Subcutaneous abdominal adipose tissue (tissue), 5 donors: ENCODE results near the gene OPN1MW2.
"Not testable (repeated sequence)": the region's sequence is repeated elsewhere in the genome, so short reads cannot be mapped to it uniquely, and the experiment has no call there.

ENCODE experiments used
- H3K27ac ChIP-seq: one replicate; pipeline ENCODE4 v1.7.0; 2013; ENCODE audit warnings: low read depth, mild to moderate bottlenecking, inconsistent platforms, low read length, moderate library complexity
- H3K27me3 ChIP-seq, 5 donors: one replicate each; pipeline ENCODE4 v1.7.0; 2013; ENCODE audit warnings: low read length in 5 of 5, inconsistent platforms in 1 of 5; ENCODE audit not compliant: control insufficient read depth in 5 of 5, insufficient read depth in 4 of 5
- H3K36me3 ChIP-seq, 5 donors: one replicate each; pipeline ENCODE4 v1.7.0; 2013; ENCODE audit warnings: low read length in 5 of 5; ENCODE audit not compliant: control insufficient read depth in 5 of 5, insufficient read depth in 5 of 5
- H3K4me1 ChIP-seq, 5 donors: one replicate each; pipeline ENCODE4 v1.7.0; 2013; ENCODE audit warnings: low read length in 5 of 5, mild to moderate bottlenecking in 3 of 5, moderate library complexity in 1 of 5; ENCODE audit not compliant: control insufficient read depth in 5 of 5, insufficient read depth in 5 of 5
- H3K4me3 ChIP-seq, 5 donors: one replicate each; pipeline ENCODE4 v1.7.0; 2013; ENCODE audit warnings: low read length in 5 of 5, low read depth in 1 of 5
- H3K9ac ChIP-seq, 5 donors: one replicate each; pipeline ENCODE4 v1.7.0; 2013; ENCODE audit warnings: low read length in 5 of 5, mild to moderate bottlenecking in 4 of 5, moderate library complexity in 3 of 5
- H3K9me3 ChIP-seq, 5 donors: one replicate each; pipeline ENCODE4 v1.7.0; 2013; ENCODE audit warnings: low read length in 5 of 5; ENCODE audit not compliant: control insufficient read depth in 5 of 5
- donor health status: healthy.
- donor health status: healthy.
- donor health status: healthy.
- donor health status: healthy.
- donor health status: healthy.

OPN1MW2 gene

GRCh38 chrX:154263072-154263471 lies 43.5 kb downstream of the OPN1MW2 start:
- not testable (repeated sequence) for H3K4me3 ChIP-seq, H3K27me3 ChIP-seq

GRCh38 chrX:154269245-154269644 lies 49.7 kb downstream of the OPN1MW2 start:
- H3K9ac ChIP-seq, H3K27me3 ChIP-seq, H3K9me3 ChIP-seq, H3K36me3 ChIP-seq, H3K4me3 ChIP-seq, H3K4me1 ChIP-seq, H3K27ac ChIP-seq: not testable (repeated sequence)

More at GRCh38 chrX:154263072-154263471, 43.5 kb downstream of the OPN1MW2 start:
- H3K36me3 ChIP-seq, H3K27ac ChIP-seq, H3K4me1 ChIP-seq, H3K9me3 ChIP-seq, H3K9ac ChIP-seq: not testable (repeated sequence)
